ENCODE data around the gene GH2. TPM values are rescaled to one million over a fixed set of nuclear protein-coding genes. Genes with fewer than 3 reads are reported as not detected.
A peak's percentile ranks its signal among the peaks of the same experiment; 100 is the strongest.
"Not testable (repeated sequence)": the region's sequence is repeated elsewhere in the genome, so short reads cannot be mapped to it uniquely, and the experiment has no call there.

Gene GH2
- total RNA-seq, 1 donor from 2014 or later = not detected

DNA sequence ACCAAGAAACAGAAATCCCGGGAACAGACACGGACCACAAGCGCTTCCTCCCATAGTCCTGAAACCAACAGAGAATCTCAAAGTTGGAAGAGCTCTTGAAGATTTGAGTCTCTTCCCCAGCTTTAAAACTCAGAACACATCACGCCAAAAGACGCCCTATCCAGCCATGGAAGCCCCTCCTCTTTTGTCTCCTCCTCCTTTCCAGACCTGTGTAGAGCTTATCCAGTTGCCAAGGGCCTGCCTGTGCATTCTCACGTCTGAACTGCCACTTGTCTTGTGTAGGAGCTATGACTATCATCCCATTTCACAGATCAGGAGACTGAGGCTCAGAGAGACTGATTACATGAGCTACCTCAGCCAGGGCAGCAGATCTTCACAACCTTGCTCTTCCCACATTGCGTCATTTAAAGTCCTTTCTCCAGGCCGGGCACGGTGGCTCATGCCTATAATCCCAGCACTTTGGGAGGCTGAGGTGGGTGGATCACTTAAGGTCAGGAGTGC lies 932 bp upstream of the GH2 start:
- DNase-seq (ENCODE audit: low spot score); intact Hi-C loops (cut with DNase I); ATAC-seq: not testable (repeated sequence)

GRCh38 chr17:63881337-63881736 lies 407 bp downstream of the GH2 start:
- not testable (repeated sequence) for DNase-seq (ENCODE audit: low spot score); ATAC-seq

DNA sequence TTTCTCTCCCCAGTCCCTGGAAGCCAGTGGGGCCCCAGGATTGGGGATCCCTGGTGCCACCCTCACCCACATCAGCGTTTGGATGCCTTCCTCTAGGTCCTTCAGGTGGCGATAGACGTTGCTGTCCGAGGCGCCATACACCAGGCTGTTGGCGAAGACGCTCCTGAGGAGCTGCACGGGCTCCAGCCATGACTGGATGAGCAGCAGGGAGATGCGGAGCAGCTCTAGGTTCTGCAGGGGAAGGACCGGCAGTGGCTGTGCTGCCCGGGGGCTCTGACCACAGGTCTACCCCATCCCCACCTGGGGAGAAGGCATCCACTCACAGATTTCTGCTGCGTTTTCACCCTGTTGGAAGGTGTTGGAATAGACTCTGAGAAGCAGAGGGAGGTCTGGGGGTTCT lies 1.0 kb downstream of the GH2 start:
- ATAC-seq (no peak), DNase-seq (ENCODE audit: low spot score) (no peak)
- intact Hi-C loops (cut with DNase I) = no loop called here

More at GRCh38 chr17:63881337-63881736, 407 bp downstream of the GH2 start:
- intact Hi-C loops (cut with DNase I) = not testable (repeated sequence)

GRCh38 chr17:63878413-63878812 lies 3.3 kb downstream of the GH2 start:
- intact Hi-C loops (cut with DNase I); ATAC-seq; DNase-seq (ENCODE audit: low spot score): not testable (repeated sequence)

GRCh38 chr17:63874693-63875092 lies 7.1 kb downstream of the GH2 start:
- DNase-seq (ENCODE audit: low spot score); ATAC-seq; intact Hi-C loops (cut with DNase I): not testable (repeated sequence)

DNA sequence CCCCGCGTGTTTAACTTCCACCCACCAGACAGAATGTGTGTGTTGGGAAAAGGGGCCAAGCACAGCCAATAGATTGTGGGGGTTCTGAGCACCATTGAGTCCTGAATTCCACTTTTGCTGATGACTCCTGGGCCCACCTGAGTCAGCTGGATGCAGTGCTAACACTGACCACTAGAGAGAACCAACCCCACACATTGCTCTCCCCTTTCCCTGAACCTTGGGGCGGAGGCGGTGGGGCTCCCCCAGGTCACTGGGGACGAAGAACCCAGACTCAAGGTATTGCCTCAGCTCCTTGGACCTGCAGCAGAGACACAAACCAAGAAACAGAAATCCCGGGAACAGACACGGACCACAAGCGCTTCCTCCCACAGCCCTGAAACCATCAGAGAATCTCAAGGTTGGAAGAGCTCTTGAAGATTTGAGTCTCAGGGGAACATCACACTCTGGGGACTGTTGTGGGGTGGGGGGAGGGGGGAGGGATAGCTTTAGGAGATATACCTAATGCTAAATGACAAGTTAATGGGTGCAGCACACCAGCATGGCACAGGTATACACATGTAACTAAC lies 7.6 kb downstream of the GH2 start:
- intact Hi-C loops (cut with DNase I); ATAC-seq; DNase-seq (ENCODE audit: low spot score): not testable (repeated sequence)

- intact Hi-C loops (cut with DNase I); DNase-seq (ENCODE audit: low spot score); ATAC-seq: not testable (repeated sequence)
Measured at GRCh38 chr17:63873577-63873976, 8.2 kb downstream of the GH2 start, which contains the start of gene CSH2. TSS of gene CSH2 (minus strand) at chr17:63873677. CDS start at chr17:63873614, 63 bp downstream.

DNA sequence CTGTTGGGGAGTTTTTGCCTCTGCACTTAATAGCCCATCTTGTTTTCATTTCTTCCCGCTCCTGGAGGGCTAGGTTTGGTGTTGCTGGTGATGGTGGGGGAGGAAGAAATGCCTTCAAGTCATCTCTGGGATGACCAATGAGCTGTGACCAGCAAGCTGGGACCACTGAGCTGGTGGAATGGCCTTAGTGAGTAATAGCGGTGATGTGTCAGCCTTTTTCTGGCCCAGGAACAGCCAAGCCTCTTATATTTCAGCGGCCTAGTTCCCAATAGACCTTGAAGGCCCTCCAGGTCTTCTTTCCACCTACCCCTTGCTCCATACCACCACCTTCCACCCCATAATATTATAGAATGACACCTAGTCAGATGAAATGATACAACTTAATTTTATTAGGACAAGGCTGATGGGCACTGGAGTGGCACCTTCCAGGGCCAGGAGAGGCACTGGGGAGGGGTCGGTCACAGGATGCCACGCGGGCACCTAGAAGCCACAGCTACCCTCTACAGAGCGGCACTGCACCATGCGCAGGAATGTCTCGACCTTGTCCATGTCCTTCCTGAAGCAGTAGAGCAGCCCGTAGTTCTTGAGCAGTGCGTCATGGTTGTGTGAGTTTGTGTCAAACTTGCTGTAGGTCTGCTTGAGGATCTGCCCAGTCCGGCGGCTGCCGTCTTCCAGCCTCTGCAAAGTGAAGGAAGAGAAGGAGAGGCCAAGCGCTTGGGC lies 9.9 kb downstream of the GH2 start:
- DNase-seq (ENCODE audit: low spot score); ATAC-seq; intact Hi-C loops (cut with DNase I): not testable (repeated sequence)

- ATAC-seq; intact Hi-C loops (cut with DNase I); DNase-seq (ENCODE audit: low spot score): not testable (repeated sequence)
Measured at GRCh38 chr17:63870292-63870665, 11.5 kb downstream of the GH2 start.

DNA sequence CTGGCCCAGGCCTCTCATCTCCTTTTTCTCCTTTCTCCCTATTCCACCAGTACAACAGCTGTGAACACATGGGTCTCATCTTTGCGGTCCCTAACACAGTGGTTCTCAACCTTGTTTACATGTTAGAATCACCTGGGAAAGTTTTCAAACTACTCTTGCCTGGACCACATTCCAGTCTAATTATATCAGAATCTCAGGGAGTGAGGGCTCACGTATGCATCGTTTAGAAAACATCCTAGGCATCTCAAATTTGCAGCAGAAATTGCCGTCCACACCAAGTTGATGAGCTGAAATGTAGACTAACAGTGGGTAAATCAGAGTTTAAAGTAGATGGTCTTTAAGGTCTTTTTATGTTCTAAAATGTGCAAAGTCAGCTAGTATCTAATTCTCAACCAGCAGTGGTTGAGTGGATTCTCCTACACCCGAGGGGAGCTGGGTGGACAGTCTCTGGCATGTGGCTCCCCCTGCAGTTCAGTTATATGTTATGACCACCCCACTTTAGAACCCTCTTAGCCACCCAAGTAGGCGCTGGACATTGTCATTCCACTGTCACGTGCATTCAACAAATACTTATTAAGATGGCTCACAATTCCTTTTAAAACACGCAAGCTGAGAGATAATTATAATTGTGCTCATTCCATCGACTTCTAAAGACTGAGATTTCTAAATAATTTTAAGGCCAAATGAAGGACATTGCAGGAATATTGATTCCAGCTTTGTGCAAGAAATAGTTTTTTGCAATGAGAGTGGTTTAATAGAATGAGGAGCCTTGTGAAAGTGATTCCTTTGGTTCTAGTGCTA lies 12.1 kb downstream of the GH2 start:
- intact Hi-C loops (cut with DNase I); DNase-seq (ENCODE audit: low spot score): not testable (repeated sequence)
- peak; percentile 80 for ATAC-seq

DNA sequence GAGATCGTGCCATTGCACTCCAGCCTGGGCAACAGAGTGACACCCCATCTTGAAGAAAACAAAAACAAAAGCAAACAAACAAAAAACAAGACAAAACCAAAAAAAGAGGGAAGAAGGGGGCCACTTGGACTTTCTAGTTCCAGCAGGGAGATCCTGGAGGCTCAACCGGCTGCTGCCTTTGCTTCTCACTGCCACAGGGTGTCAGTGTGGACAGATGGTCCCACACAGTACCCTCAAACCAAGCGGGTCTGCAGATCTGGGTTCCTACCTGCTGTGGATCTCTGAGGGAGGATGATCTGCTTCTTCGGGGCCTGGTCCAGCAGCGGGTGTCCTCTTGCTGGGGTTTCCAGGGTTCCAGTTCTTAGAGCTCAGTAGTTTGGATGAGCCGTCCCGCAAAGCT lies 15.1 kb downstream of the GH2 start:
- peak; percentile 14 for DNase-seq (ENCODE audit: low spot score)

GRCh38 chr17:63859257-63859656 lies 22.5 kb downstream of the GH2 start:
- no peak for ATAC-seq
- DNase-seq (ENCODE audit: low spot score) = no peak
- intact Hi-C loops (cut with DNase I) = no loop called here

More for the DNA sequence above, 15.1 kb downstream of the GH2 start:
- ATAC-seq; intact Hi-C loops (cut with DNase I): not testable (repeated sequence)

DNA sequence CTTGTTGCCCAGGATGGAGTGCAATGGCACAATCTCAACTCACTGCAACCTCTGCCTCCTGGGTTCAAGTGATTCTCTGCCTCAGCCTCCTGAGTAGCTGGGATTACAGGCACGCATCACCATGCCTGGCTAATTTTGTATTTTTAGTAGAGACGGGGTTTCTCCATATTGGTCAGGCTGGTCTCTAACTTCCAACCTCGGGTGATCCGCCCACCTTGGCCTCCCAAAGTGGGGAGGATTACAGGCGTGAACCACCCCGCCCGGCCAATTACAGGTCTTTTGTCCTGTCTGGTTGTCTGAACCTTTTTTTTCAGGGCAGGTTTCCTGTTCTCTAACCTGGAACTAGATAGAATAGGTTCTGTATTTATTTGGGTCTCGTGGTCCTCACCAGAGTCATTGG lies 25.3 kb downstream of the GH2 start:
- DNase-seq (ENCODE audit: low spot score); intact Hi-C loops (cut with DNase I); ATAC-seq: not testable (repeated sequence)

GRCh38 chr17:63855185-63855584 lies 26.6 kb downstream of the GH2 start:
- DNase-seq (ENCODE audit: low spot score) (no peak), ATAC-seq (no peak)
- intact Hi-C loops (cut with DNase I) = no loop called here

DNA sequence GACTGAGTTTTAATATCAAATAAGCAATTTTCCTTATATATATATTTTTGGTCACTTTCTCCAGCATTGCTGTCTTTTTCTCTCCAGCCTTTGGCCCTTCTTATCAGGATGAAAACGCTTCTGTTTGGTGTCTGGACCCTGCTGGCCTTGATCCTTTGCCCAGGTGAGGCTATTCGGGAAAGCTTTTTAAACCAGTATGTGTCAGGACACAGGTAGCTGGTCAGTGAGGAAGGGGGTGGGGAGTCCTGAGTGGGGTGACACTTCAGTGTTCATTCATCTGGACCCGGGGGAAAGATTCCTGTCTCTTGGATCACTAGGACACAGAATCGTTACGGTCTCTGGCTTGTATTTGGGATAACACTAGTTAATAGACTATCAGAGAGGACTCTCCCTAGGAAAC lies 27.0 kb downstream of the GH2 start:
- no peak for ATAC-seq
- no peak for DNase-seq (ENCODE audit: low spot score)
- intact Hi-C loops (cut with DNase I) = no loop called here

- DNase-seq (ENCODE audit: low spot score) (no peak), ATAC-seq (no peak)
- intact Hi-C loops (cut with DNase I) = no loop called here
Measured at GRCh38 chr17:63853260-63853659, 28.5 kb downstream of the GH2 start.

DNA sequence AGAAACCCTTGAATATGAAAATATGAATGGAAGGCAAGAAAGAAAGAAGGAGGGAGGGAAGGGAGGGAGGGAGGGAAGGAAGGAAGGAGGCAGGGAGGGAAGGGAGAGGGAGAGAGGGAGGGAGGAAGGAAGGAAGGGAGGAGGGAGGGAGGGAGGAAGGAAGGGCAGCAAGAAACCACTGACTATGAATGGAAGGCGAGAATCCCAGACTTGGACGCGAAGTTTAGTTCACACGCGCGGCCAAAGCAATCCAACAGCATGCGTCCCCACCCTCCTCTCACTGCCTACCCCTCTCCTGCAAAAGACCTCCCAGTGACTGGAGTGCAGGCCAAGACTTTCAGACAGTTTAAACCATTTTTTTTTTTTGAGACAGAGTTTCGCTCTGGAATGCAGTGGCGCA lies 31.3 kb downstream of the GH2 start:
- ATAC-seq (no peak), DNase-seq (ENCODE audit: low spot score) (no peak)
- intact Hi-C loops (cut with DNase I) = no loop called here

- intact Hi-C loops (cut with DNase I) = no loop called here
- ATAC-seq (peak; percentile 95), DNase-seq (ENCODE audit: low spot score) (peak; percentile 96)
Measured at GRCh38 chr17:63848834-63849689, 32.7 kb downstream of the GH2 start.
